Duodenal mucosa (tissue), 2 donors: ENCODE data around the gene SLC12A1.

Experiments used
- H3K27ac ChIP-seq: one replicate; pipeline ENCODE4 v1.7.0; 2013; ENCODE audit warnings: low read depth, low read length
- H3K27me3 ChIP-seq, 2 donors: one replicate each; pipeline ENCODE4 v1.7.0; 2013; ENCODE audit warnings: low read length in 2 of 2, control low read depth in 1 of 2; ENCODE audit not compliant: insufficient read depth in 2 of 2, control insufficient read depth in 1 of 2
- H3K36me3 ChIP-seq, 2 donors: one replicate each; pipeline ENCODE4 v1.7.0; 2013; ENCODE audit warnings: low read length in 2 of 2, control low read depth in 1 of 2; ENCODE audit not compliant: insufficient read depth in 2 of 2, control insufficient read depth in 1 of 2
- H3K4me1 ChIP-seq, 2 donors: one replicate each; pipeline ENCODE4 v1.7.0; 2013; ENCODE audit warnings: low read length in 2 of 2, control low read depth in 1 of 2; ENCODE audit not compliant: insufficient read depth in 2 of 2, control insufficient read depth in 1 of 2
- H3K4me3 ChIP-seq, 2 donors: one replicate each; pipeline ENCODE4 v1.7.0; 2013; ENCODE audit warnings: low read length in 2 of 2, low read depth in 1 of 2
- H3K9ac ChIP-seq, 2 donors: one replicate each; pipeline ENCODE4 v1.7.0; 2013; ENCODE audit warnings: low read length in 2 of 2, low read depth in 1 of 2
- H3K9me3 ChIP-seq, 2 donors: one replicate each; pipeline ENCODE4 v1.7.0; 2013; ENCODE audit warnings: low read length in 2 of 2, control low read depth in 1 of 2; ENCODE audit not compliant: control insufficient read depth in 1 of 2

Gene SLC12A1

DNA sequence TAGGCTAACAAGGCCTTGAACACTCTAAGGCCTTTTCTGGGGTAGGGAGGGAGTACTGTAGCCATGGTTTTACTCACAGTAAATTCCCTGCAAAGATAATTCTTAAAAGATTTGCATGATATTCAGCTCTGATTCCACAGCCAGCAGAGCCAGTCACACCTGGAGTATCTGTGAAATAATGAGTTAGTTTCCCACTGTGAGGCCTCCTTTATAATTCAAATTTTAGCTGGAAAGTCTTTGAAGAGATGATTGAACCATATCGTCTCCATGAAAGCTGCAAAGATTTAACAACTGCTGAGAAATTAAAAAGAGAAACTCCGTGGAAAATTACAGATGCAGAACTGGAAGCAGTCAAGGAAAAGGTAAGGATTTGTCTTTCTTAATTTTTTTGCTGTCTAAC lies 92.8 kb downstream of the SLC12A1 start:
- H3K9me3 ChIP-seq = no peaks in the 10 kb centered on the region

DNA sequence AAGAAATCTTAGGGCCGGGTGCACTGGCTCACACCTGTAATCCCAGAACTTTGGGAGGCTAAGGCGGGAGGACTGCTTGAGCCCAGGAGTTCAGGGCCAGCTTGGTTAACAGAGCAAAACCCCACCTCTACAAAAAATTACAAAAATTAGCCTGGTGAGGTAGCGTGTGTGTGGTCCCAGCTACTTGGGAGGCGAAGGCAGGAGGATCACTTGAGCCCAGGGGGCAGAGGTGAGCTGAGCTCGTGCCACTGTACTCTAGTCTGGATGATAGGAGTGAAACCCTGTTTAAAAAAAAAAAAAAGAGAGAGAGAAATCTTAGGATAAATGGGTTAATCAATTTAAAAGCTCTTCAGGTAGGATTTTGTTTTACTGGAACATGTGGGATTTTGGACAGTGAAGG lies 93.9 kb downstream of the SLC12A1 start:
- Histone ChIP-seq H3K36me3 (no peaks in the 10 kb centered on the region), H3K4me3 (no peak overlapping the region), H3K4me1 (no peaks in the 10 kb centered on the region), H3K27me3 (no peaks in the 10 kb centered on the region), H3K9ac (no peak overlapping the region), H3K9me3 (no peaks in the 10 kb centered on the region), H3K27ac (no peak overlapping the region)

More for the DNA sequence above, 92.8 kb downstream of the SLC12A1 start:
- Histone ChIP-seq H3K27me3 (no peaks in the 10 kb centered on the region), H3K36me3 (no peaks in the 10 kb centered on the region), H3K4me3 (no peak overlapping the region), H3K9ac (no peak overlapping the region), H3K27ac (no peak overlapping the region), H3K4me1 (no peaks in the 10 kb centered on the region)

DNA sequence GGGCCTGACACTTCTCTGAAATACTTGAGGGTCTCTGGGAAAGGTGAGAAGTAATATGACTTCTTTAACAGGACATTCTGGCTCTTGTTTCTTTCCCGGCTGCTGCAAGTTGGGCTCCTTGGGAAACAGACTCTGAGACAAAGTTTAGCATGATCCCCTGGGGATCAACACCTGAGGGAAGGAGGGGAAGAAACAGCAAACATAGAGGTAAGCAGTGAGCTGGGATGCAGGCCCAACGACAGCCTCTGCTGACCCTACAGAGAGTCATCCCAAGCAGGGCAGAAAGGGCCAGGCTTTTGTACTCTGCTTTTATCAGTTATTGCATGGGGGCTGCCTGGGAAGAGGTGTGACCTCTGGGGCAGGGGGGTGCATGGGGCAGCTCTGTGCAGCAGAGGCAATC lies 98.3 kb downstream of the SLC12A1 start:
- H3K4me1 ChIP-seq = no peaks in the 10 kb centered on the region
- H3K4me3 ChIP-seq = no peak overlapping the region
- H3K27me3 ChIP-seq = no peaks in the 10 kb centered on the region
- no peak overlapping the region for H3K9ac ChIP-seq
- H3K9me3 ChIP-seq = no peaks in the 10 kb centered on the region
- H3K36me3 ChIP-seq = no peaks in the 10 kb centered on the region
- H3K27ac ChIP-seq = no peak overlapping the region

DNA sequence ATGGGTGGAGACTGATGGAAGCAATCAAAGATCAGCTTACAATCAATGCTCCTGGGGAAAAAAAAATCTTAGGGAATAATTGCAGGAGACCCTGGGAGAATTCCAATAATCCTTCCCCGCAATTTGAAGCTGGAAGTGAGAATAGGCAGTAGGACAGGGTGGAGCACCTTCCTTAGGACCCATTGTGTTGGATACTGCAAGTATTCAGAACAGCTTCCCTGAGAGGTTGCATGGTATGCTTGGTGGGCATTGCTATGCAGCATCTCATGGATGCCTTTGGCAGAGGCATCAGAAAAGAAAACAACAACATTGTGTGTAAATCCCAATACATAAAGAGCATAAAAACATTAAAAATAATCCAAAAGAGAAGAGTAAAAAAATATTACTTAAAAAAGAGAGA lies 100.5 kb downstream of the SLC12A1 start:
- Histone ChIP-seq H3K27me3 (no peaks in the 10 kb centered on the region), H3K27ac (no peak overlapping the region), H3K9me3 (no peaks in the 10 kb centered on the region), H3K4me3 (no peak overlapping the region), H3K4me1 (no peaks in the 10 kb centered on the region), H3K9ac (no peak overlapping the region), H3K36me3 (no peaks in the 10 kb centered on the region)

DNA sequence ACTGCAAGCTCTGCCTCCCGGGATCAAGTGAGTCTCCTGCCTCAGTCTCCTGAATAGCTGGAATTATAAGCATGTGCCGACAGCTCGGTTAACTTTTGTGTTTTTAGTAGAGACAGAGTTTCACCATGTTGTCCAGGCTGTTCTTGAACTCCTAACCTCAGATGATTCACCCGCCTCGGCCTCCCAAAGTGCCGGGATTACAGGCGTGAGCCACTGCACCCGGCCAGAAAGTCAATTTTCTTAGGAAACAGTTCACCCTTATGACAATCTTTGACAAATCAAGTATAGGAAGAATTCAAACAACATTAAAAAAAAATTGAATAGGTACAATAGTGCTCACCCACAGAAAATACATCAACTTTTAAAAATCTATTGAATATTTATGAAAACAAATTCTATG lies 101.5 kb downstream of the SLC12A1 start:
- Histone ChIP-seq H3K9ac (no peak overlapping the region), H3K4me1 (no peaks in the 10 kb centered on the region), H3K27me3 (no peaks in the 10 kb centered on the region), H3K9me3 (no peaks in the 10 kb centered on the region), H3K4me3 (no peak overlapping the region), H3K27ac (no peak overlapping the region), H3K36me3 (no peaks in the 10 kb centered on the region)

DNA sequence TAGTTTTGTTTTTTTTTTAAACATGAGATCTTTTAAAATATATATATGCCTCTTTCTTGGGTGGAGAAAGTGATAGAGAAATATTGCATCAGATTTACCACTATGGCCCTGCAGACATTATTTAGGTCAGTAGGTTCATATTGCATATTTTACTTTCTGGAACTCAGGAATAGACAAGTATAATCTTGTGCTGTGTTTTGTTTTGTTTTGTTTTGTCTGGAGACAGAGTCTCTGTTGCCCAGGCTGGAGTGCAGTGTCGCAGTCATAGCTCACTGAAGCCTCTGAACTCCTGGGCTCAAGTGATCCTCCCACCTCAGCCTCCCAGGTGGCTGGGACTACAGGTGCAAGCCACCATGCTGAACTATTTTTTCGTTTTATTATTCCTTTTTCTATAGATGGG lies 103.6 kb downstream of the SLC12A1 start:
- H3K4me3 ChIP-seq = no peak overlapping the region
- H3K27ac ChIP-seq = no peak overlapping the region
- no peaks in the 10 kb centered on the region for H3K4me1 ChIP-seq
- no peaks in the 10 kb centered on the region for H3K27me3 ChIP-seq
- no peaks in the 10 kb centered on the region for H3K36me3 ChIP-seq
- no peaks in the 10 kb centered on the region for H3K9me3 ChIP-seq
- H3K9ac ChIP-seq = no peak overlapping the region

DNA sequence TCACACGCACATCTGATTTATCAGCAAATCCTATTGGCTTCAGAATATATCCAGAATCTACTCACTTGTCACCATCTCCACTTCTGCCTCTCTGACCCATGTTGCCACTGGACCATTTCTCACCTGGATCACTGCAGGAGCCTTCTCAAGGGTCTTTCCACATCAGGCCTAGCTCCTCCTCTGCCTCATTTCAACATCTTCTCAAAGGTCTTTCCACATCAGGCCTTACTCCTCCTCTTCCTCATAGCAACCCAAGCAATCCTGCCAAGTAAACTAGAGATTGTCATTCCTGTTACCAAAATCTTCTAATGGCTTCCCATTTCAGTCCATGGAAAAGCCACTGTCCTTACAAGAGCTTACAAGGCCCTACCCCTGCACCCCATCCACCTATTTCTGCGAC lies 107.1 kb downstream of the SLC12A1 start:
- H3K36me3 ChIP-seq = no peaks in the 10 kb centered on the region
- H3K27ac ChIP-seq = no peak overlapping the region
- no peak overlapping the region for H3K4me3 ChIP-seq
- no peaks in the 10 kb centered on the region for H3K9me3 ChIP-seq
- H3K9ac ChIP-seq = no peak overlapping the region
- H3K4me1 ChIP-seq = no peaks in the 10 kb centered on the region
- H3K27me3 ChIP-seq = no peaks in the 10 kb centered on the region

DNA sequence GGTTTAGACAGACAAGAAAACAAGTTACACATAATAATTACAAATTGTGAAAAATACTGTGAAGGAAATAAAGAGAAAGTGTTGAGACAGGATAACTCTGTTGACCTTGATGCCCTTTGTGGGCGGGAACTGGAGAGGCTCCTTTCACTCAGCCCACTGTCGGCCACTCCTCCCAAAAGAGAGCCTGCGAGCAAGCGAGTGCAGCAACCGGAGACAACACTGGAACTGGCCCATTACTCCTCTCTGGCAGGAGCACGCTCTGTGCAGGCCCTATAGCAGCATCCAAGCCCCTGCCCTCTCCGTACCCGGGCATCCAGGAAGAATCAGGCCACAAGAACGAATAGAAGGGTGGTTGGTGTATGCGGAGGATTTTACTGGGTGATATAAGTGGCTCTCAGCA lies 108.9 kb downstream of the SLC12A1 start:
- no peak overlapping the region for H3K4me3 ChIP-seq
- H3K9ac ChIP-seq = no peak overlapping the region

DNA sequence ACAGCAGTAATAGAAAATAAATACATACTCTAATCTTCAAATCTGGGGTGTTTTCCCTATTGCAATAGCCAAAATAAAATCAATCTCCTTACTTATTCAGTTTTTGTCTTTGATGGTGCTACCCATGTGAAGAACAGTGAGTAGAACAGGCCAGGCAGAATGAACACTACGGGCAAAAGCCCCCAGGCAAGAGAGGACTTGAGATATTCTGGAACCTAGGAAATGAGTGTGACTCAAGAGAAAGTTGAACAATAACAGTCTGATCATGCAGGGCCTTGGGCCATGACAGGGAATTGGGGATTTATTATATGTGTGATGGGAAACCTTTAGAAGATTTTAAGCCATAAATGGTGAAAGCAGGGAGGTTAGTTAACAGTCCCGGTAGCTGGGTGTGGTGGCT lies 111.1 kb downstream of the SLC12A1 start:
- H3K27me3 ChIP-seq = no peaks in the 10 kb centered on the region
- no peak overlapping the region for H3K9ac ChIP-seq

More for the DNA sequence above, 108.9 kb downstream of the SLC12A1 start:
- no peaks in the 10 kb centered on the region for H3K36me3 ChIP-seq
- no peaks in the 10 kb centered on the region for H3K4me1 ChIP-seq
- no peaks in the 10 kb centered on the region for H3K27me3 ChIP-seq
- H3K9me3 ChIP-seq = no peaks in the 10 kb centered on the region
- H3K27ac ChIP-seq = no peak overlapping the region

DNA sequence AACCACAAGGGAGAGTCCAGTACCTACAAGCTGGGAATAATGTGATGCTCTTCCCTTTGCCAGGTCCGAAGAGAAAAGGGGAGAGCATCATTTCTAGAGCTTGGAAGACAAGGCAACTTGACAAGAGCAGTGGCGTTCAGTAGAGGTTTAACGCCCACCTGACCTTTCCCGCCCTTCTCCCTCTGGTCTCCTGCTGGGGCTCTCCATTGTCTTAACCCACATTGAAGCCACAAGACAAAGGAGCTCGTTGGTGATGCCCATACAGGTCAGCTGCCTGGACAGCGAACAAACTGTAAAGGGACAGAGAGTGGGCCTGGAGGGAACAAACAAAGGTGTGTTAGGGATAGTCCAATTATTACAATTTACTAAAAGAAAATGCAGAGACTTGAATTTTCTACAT lies 112.0 kb downstream of the SLC12A1 start:
- no peak overlapping the region for H3K27ac ChIP-seq
- H3K4me3 ChIP-seq = no peak overlapping the region
- no peak overlapping the region for H3K9ac ChIP-seq
- H3K27me3 ChIP-seq = no peaks in the 10 kb centered on the region
- H3K36me3 ChIP-seq = no peaks in the 10 kb centered on the region
- no peaks in the 10 kb centered on the region for H3K9me3 ChIP-seq
- H3K4me1 ChIP-seq = no peaks in the 10 kb centered on the region

More for the DNA sequence above, 111.1 kb downstream of the SLC12A1 start:
- no peak overlapping the region for H3K27ac ChIP-seq
- H3K4me1 ChIP-seq = no peaks in the 10 kb centered on the region
- no peaks in the 10 kb centered on the region for H3K9me3 ChIP-seq
- H3K36me3 ChIP-seq = no peaks in the 10 kb centered on the region
- H3K4me3 ChIP-seq = no peak overlapping the region

DNA sequence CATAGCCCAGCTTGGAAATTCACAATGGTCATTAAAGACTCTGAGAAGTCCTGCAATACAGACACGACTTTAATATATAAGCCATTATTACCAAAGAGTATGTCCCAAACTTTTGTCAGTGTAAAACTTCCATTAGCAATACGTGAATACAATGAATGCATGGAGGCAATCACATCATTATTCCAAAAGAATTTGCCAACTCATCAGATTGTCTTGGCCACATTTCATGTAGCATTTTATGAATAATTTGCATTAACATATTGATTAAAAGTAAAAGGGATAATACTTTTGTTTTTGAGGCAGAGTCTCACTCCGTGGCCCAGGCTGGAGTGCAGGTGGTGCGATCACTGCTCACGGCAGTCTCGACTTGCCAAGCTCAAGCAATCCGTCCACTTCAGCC lies 117.2 kb downstream of the SLC12A1 start:
- Histone ChIP-seq H3K9me3 (no peaks in the 10 kb centered on the region), H3K27ac (no peak overlapping the region), H3K4me3 (no peak overlapping the region), H3K36me3 (no peaks in the 10 kb centered on the region), H3K27me3 (no peaks in the 10 kb centered on the region), H3K4me1 (no peaks in the 10 kb centered on the region), H3K9ac (no peak overlapping the region)
